Measurements from ENCODE around the gene SH2D3C. TPM values are rescaled to one million over a fixed set of nuclear protein-coding genes. Genes with fewer than 3 reads are reported as not detected.

The SH2D3C gene
- total RNA-seq, 1 donor, result 0.18 TPM

- no peak for TF ChIP-seq CTCF (IDR thresholded peaks at IDR 0.05; ENCODE audit: insufficient read depth, low read length)
- H3K4me3 ChIP-seq (ENCODE audit: low read depth, low read length), result no peak overlapping the region
- DNase-seq (ENCODE audit: low read depth), result no peak
Observed at GRCh38 chr9:127712867-127713266, 65.6 kb downstream of the SH2D3C start.

GRCh38 chr9:127712371-127712770 lies 66.1 kb downstream of the SH2D3C start:
- TF ChIP-seq CTCF (IDR thresholded peaks at IDR 0.05; ENCODE audit: insufficient read depth, low read length), result no peak
- DNase-seq (ENCODE audit: low read depth), result no peak
- H3K4me3 ChIP-seq (ENCODE audit: low read depth, low read length), result no peak overlapping the region

- H3K4me3 ChIP-seq (ENCODE audit: low read depth, low read length), result no peak overlapping the region
- DNase-seq (ENCODE audit: low read depth), result no peak
- TF ChIP-seq CTCF (IDR thresholded peaks at IDR 0.05; ENCODE audit: insufficient read depth, low read length), result no peak
Observed at GRCh38 chr9:127711831-127712274, 66.6 kb downstream of the SH2D3C start.

GRCh38 chr9:127711226-127711701 lies 67.2 kb downstream of the SH2D3C start:
- no peak for TF ChIP-seq CTCF (IDR thresholded peaks at IDR 0.05; ENCODE audit: insufficient read depth, low read length)
- H3K4me3 ChIP-seq (ENCODE audit: low read depth, low read length), result no peak overlapping the region
- no peak for DNase-seq (ENCODE audit: low read depth)

GRCh38 chr9:127710204-127710783 lies 68.2 kb downstream of the SH2D3C start:
- TF ChIP-seq CTCF (IDR thresholded peaks at IDR 0.05; ENCODE audit: insufficient read depth, low read length), result no peak
- DNase-seq (ENCODE audit: low read depth), result no peak
- H3K4me3 ChIP-seq (ENCODE audit: low read depth, low read length), result no peak overlapping the region

GRCh38 chr9:127708952-127709587 lies 69.4 kb downstream of the SH2D3C start:
- no peak for TF ChIP-seq CTCF (IDR thresholded peaks at IDR 0.05; ENCODE audit: insufficient read depth, low read length)
- no peak for DNase-seq (ENCODE audit: low read depth)
- no peak overlapping the region for H3K4me3 ChIP-seq (ENCODE audit: low read depth, low read length)
